B cell (primary cell): ENCODE data around the gene MRPL28. TPM values are rescaled to one million over a fixed set of nuclear protein-coding genes. Genes with fewer than 3 reads are reported as not detected.

Experiments
- ATAC-seq: fragments of 200-7000 bp; cut with Tn5 transposase; one replicate; pipeline ENCODE4 v1.10.0; 2021; ENCODE audit warnings: low read depth, mild to moderate bottlenecking, moderate number of reproducible peaks, moderate library complexity
- CTCF ChIA-PET: fragments of 350-600 bp; sonication (Branson Sonifier 250); formaldehyde crosslinking; loops from one replicate; lab custom pipeline; 2021; ENCODE audit warnings: antibody characterized with exemption, inconsistent platforms; lab: Charles Lee
- POLR2A ChIA-PET: fragments of 350-600 bp; sonication (Branson Sonifier 250); formaldehyde crosslinking; loops from one replicate; lab custom pipeline; 2021; ENCODE audit warnings: antibody characterized with exemption; lab: Charles Lee
- DNase-seq: peaks from one replicate; pipeline ENCODE4 v3.0.0; 2013
- H2AFZ ChIP-seq: 2 replicates; pipeline ENCODE4 v1.6.1; 2012; ENCODE audit warnings: mild to moderate bottlenecking, low read depth, low read length; ENCODE audit not compliant: insufficient read depth, poor library complexity, severe bottlenecking
- H3K27ac ChIP-seq, 2 donors: 1 replicate in 1 of 2; 2 replicates in 1 of 2; pipeline ENCODE4 v1.5.1; 2012 to 2013; ENCODE audit warnings: low read length in 2 of 2, mild to moderate bottlenecking in 2 of 2, moderate library complexity in 1 of 2
- H3K27me3 ChIP-seq, 4 experiments: fragments of 200-600 bp in 1 of 4; sonication (generic) in 1 of 4; replicated peaks in 1 of 4; 1 replicate in 2 of 4; 2 replicates in 2 of 4; pipeline versions ENCODE4 v1.6.1 to v1.7.0; 2013 to 2016; ENCODE audit warnings: low read length in 3 of 4, mild to moderate bottlenecking in 2 of 4, mixed read lengths in 1 of 4, moderate library complexity in 1 of 4; ENCODE audit not compliant: insufficient read depth in 4 of 4, control insufficient read depth in 3 of 4; ENCODE audit errors: control extremely low read depth in 1 of 4
- H3K36me3 ChIP-seq, 2 experiments: replicated peaks in 1 of 2; 1 replicate in 1 of 2; 2 replicates in 1 of 2; pipeline versions ENCODE4 v1.6.1 to v1.7.1; 2013; ENCODE audit warnings: low read length in 1 of 2; ENCODE audit not compliant: insufficient read depth in 2 of 2, control insufficient read depth in 1 of 2; ENCODE audit errors: control extremely low read depth in 1 of 2, extremely low read depth in 1 of 2
- H3K4me1 ChIP-seq, 2 donors: fragments of 200-600 bp in 1 of 2; sonication (generic) in 1 of 2; 1 replicate in 1 of 2; 2 replicates in 1 of 2; pipeline versions ENCODE4 v1.5.1 to v1.6.1; 2013 to 2017; ENCODE audit warnings: low read length in 2 of 2; ENCODE audit not compliant: control insufficient read depth in 2 of 2, insufficient read depth in 2 of 2
- H3K4me2 ChIP-seq: replicated peaks from 2 replicates; pipeline ENCODE3; 2012; ENCODE audit warnings: mild to moderate bottlenecking, low read depth, low read length; ENCODE audit not compliant: poor library complexity, severe bottlenecking
- H3K4me3 ChIP-seq, 5 experiments: fragments of 200-600 bp in 1 of 5; sonication (generic) in 1 of 5; 1 replicate in 3 of 5; 2 replicates in 2 of 5; pipeline versions ENCODE4 v1.5.1 to v1.7.0; 2011 to 2016; ENCODE audit warnings: low read length in 4 of 5, mild to moderate bottlenecking in 4 of 5, low read depth in 2 of 5, control low read depth in 1 of 5, moderate library complexity in 1 of 5; ENCODE audit not compliant: insufficient read depth in 1 of 5; ENCODE audit errors: control extremely low read depth in 1 of 5, extremely low read depth in 1 of 5
- H3K79me2 ChIP-seq: fragments of 200-600 bp; sonication (generic); one replicate; pipeline ENCODE4 v1.6.0; 2016; ENCODE audit warnings: low read length; ENCODE audit not compliant: control insufficient read depth, insufficient read depth
- H3K9ac ChIP-seq: fragments of 200-600 bp; sonication (generic); 2 replicates; pipeline ENCODE4 v1.6.1; 2017; ENCODE audit warnings: mild to moderate bottlenecking, low read length, moderate library complexity
- H3K9me3 ChIP-seq, 3 donors: one replicate each; pipeline versions ENCODE4 v1.6.1 to v1.7.1; 2013; ENCODE audit warnings: low read length in 2 of 3; ENCODE audit not compliant: control insufficient read depth in 2 of 3, insufficient read depth in 1 of 3; ENCODE audit errors: control extremely low read depth in 1 of 3
- H4K20me1 ChIP-seq: 2 replicates; pipeline ENCODE4 v1.6.0; 2012; ENCODE audit warnings: mild to moderate bottlenecking, low read length; ENCODE audit not compliant: insufficient read depth, control insufficient read depth, poor library complexity, severe bottlenecking
- H3K27ac Mint-ChIP-seq: one replicate; pipeline ENCODE4 v1.8.0; 2021; ENCODE audit warnings: mixed read lengths
- H3K27me3 Mint-ChIP-seq: one replicate; pipeline ENCODE4 v1.8.0; 2021; ENCODE audit warnings: mixed read lengths
- H3K4me1 Mint-ChIP-seq: one replicate; pipeline ENCODE4 v1.8.0; 2021; ENCODE audit warnings: mixed read lengths
- H3K4me3 Mint-ChIP-seq: one replicate; pipeline ENCODE4 v1.8.0; 2021; ENCODE audit warnings: mixed read lengths
- H3K9me3 Mint-ChIP-seq: one replicate; pipeline ENCODE4 v1.8.0; 2022; ENCODE audit warnings: mixed read lengths; ENCODE audit not compliant: insufficient read depth
- CTCF ChIP-seq: fragments of 200-600 bp; IDR thresholded peaks from one replicate; pipeline ENCODE4 v1.8.0; 2022; ENCODE audit warnings: antibody characterized with exemption, mild to moderate bottlenecking
- EZH2 ChIP-seq: IDR thresholded peaks from 2 replicates; pipeline ENCODE4 v1.6.1; 2012; ENCODE audit warnings: borderline replicate concordance, low read depth, mild to moderate bottlenecking, moderate library complexity, low read length; ENCODE audit not compliant: insufficient read depth, poor library complexity, severe bottlenecking
- WGBS: methylation state at CpG from one replicate; pipeline ENCODE4 v1.1.5; 2013; ENCODE audit warnings: missing lambda C conversion rate; ENCODE audit not compliant: insufficient coverage; 5-methylcytosine and 5-hydroxymethylcytosine counted together
- intact Hi-C: fragments of 100-400 bp; cut with micrococcal nuclease; formaldehyde crosslinking; loops from one replicate; pipeline ENCODE4 v1.10.0; 2022
- polyA plus RNA-seq: library from polyadenylated mRNA; depleted of rRNA; stranded (reverse); fragments of >200 nt; gene quantifications from 2 replicates; pipeline ENCODE4 v1.2.3, GENCODE V29; 2012
- total RNA-seq, 2 donors: library from RNA; stranded (reverse); fragments of 120-200 nt in 1 of 2; gene quantifications; 1 replicate in 1 of 2; 2 replicates in 1 of 2; pipeline versions ENCODE4 v1.2.3 to v1.2.4, GENCODE V29; 2013 to 2022

Gene MRPL28
- total and polyA plus RNA-seq, 2 donors (not counting 1 experiment from before 2014, with no cell fraction given): 44.3 to 67.7 TPM

- ChIA-PET CTCF (interaction anchor here (0.9 to 1.7 kb wide), 7 partner anchors 8 to 305 kb away, joined by 3 to 8 read pairs (median 4); partner anchors contain the start of gene DECR2), POLR2A (interaction anchor here (0.6 to 1.2 kb wide), 6 partner anchors 11 to 1708 kb away, joined by 3 to 11 read pairs (median 4); partner anchors contain the start of genes AXIN1 and DECR2)
- Histone ChIP-seq H3K79me2 (no peaks in the 10 kb centered on the region), H4K20me1 (no peaks in the 10 kb centered on the region), H3K27ac (peak overlapping the region; percentile 59 to 66), H3K4me1 (peaks cover 6 to 18% of the 10 kb centered on the region in 2 donors), H3K9me3 (no peaks in the 10 kb centered on the region), H3K27me3 (no peaks in the 10 kb centered on the region), H3K4me3 (peak overlapping the region in 3 of 5 experiments; percentile 31 to 47 (median 35)), H3K9ac (peak overlapping the region; percentile 35), H3K4me2 (peak overlapping the region; percentile 64), H3K36me3 (peaks cover 0 to 52% of the 10 kb centered on the region in 2 experiments), H2AFZ (peak overlapping the region; percentile 60)
- H3K4me1 Mint-ChIP-seq: peaks cover 17% of the 10 kb centered on the region
- TF ChIP-seq EZH2: no peak
- no peak for TF ChIP-seq CTCF
- no peaks in the 10 kb centered on the region for H3K9me3 Mint-ChIP-seq
- no peak for ATAC-seq
- H3K27me3 Mint-ChIP-seq: no peaks in the 10 kb centered on the region
- 59% methylated on average over 9 of the region's 10 CpGs for WGBS
- peak overlapping the region; percentile 72 for H3K27ac Mint-ChIP-seq
- intact Hi-C loops: loop anchor here (1.0 kb wide), 4 partner anchors 10 to 142 kb away; partner anchors contain the start of genes DECR2, LUC7L and PGAP6
- peak overlapping the region; percentile 85 for H3K4me3 Mint-ChIP-seq
- no peak for DNase-seq
Measured at GRCh38 chr16:370979-371514, 709 bp upstream of the MRPL28 start.
